ENCODE data around the gene LMO7.
A peak's percentile ranks its signal among the peaks of the same experiment; 100 is the strongest.

LMO7 gene

GRCh38 chr13:75818968-75819225 lies 182.8 kb downstream of the LMO7 start:
- Histone ChIP-seq H3K18ac (ENCODE audit: low read length) (no peak overlapping the region), H4K91ac (ENCODE audit: low read depth, low read length) (no peak overlapping the region), H2BK5ac (ENCODE audit: low read depth, low read length, poor library complexity) (no peak overlapping the region), H2BK120ac (ENCODE audit: insufficient read depth, low read length, poor library complexity) (no peak overlapping the region), H3K79me2 (ENCODE audit: control insufficient read depth, insufficient read depth, low read length, poor library complexity) (no peaks in the 10 kb centered on the region), H4K12ac (ENCODE audit: low read depth, low read length) (no peak overlapping the region), H2BK12ac (ENCODE audit: low read length) (no peak overlapping the region), H3K4me1 (ENCODE audit: control insufficient read depth in 1 of 2, insufficient read depth in 2 of 2, low read length in 2 of 2) (peaks cover 0 to 11% of the 10 kb centered on the region in 2 experiments), H3K36me3 (ENCODE audit: control insufficient read depth in 1 of 2, insufficient read depth in 2 of 2, low read length in 2 of 2) (peaks cover 0 to 4% of the 10 kb centered on the region in 2 experiments), H3K27ac (ENCODE audit: low read depth, low read length) (no peak overlapping the region), H3K4me3 (ENCODE audit: low read depth, low read length) (no peak overlapping the region), H4K8ac (ENCODE audit: low read depth, low read length) (no peak overlapping the region), H2AK5ac (ENCODE audit: low read length) (no peak overlapping the region), H3K14ac (ENCODE audit: low read length) (no peak overlapping the region), H3K79me1 (ENCODE audit: low read length) (no peaks in the 10 kb centered on the region), H3K23ac (ENCODE audit: low read length) (no peak overlapping the region), H2AFZ (ENCODE audit: insufficient read depth, low read length, poor library complexity) (no peak overlapping the region), H3K9ac (ENCODE audit: low read length) (no peak overlapping the region), H3K9me3 (ENCODE audit: insufficient read depth, low read depth, low read length) (no peaks in the 10 kb centered on the region), H3K4me2 (ENCODE audit: low read length) (no peak overlapping the region), H3K4ac (ENCODE audit: low read depth, low read length) (no peak overlapping the region), H3K27me3 (ENCODE audit: insufficient read depth, low read length) (no peaks in the 10 kb centered on the region)
- DNase-seq: no peak
- no CpG with 5 or more reads among the region's 5 CpGs for WGBS (ENCODE audit: extremely low coverage, insufficient coverage, insufficient read length)

- H3K23ac ChIP-seq (ENCODE audit: low read length): no peak overlapping the region
- H3K9ac ChIP-seq (ENCODE audit: low read length): no peak overlapping the region
- H4K8ac ChIP-seq (ENCODE audit: low read depth, low read length): no peak overlapping the region
- no peak overlapping the region for H2BK120ac ChIP-seq (ENCODE audit: insufficient read depth, low read length, poor library complexity)
- H2BK5ac ChIP-seq (ENCODE audit: low read depth, low read length, poor library complexity): no peak overlapping the region
- no peak overlapping the region for H4K12ac ChIP-seq (ENCODE audit: low read depth, low read length)
- no peak overlapping the region for H3K18ac ChIP-seq (ENCODE audit: low read length)
- no peak overlapping the region for H3K4ac ChIP-seq (ENCODE audit: low read depth, low read length)
- no peak overlapping the region for H3K4me2 ChIP-seq (ENCODE audit: low read length)
- no peak overlapping the region for H3K4me3 ChIP-seq (ENCODE audit: low read depth, low read length)
- H3K27me3 ChIP-seq (ENCODE audit: insufficient read depth, low read length): no peaks in the 10 kb centered on the region
- no peaks in the 10 kb centered on the region for H3K9me3 ChIP-seq (ENCODE audit: insufficient read depth, low read depth, low read length)
- peaks cover 0 to 3% of the 10 kb centered on the region in 2 experiments for H3K4me1 ChIP-seq (ENCODE audit: control insufficient read depth in 1 of 2, insufficient read depth in 2 of 2, low read length in 2 of 2)
- no peak overlapping the region for H3K27ac ChIP-seq (ENCODE audit: low read depth, low read length)
- no CpG with 5 or more reads among the region's 4 CpGs for WGBS (ENCODE audit: extremely low coverage, insufficient coverage, insufficient read length)
- H2AK5ac ChIP-seq (ENCODE audit: low read length): no peak overlapping the region
- H3K79me2 ChIP-seq (ENCODE audit: control insufficient read depth, insufficient read depth, low read length, poor library complexity): no peaks in the 10 kb centered on the region
- H3K14ac ChIP-seq (ENCODE audit: low read length): no peak overlapping the region
- no peak overlapping the region for H2AFZ ChIP-seq (ENCODE audit: insufficient read depth, low read length, poor library complexity)
- no peak for DNase-seq
- H2BK12ac ChIP-seq (ENCODE audit: low read length): no peak overlapping the region
- H3K79me1 ChIP-seq (ENCODE audit: low read length): peaks cover 3% of the 10 kb centered on the region
- H3K36me3 ChIP-seq (ENCODE audit: control insufficient read depth in 1 of 2, insufficient read depth in 2 of 2, low read length in 2 of 2): peaks cover 0 to 6% of the 10 kb centered on the region in 2 experiments
- no peak overlapping the region for H4K91ac ChIP-seq (ENCODE audit: low read depth, low read length)
Observed at GRCh38 chr13:75825161-75825560, 189.0 kb downstream of the LMO7 start.

- Histone ChIP-seq H3K23ac (ENCODE audit: low read length) (no peak overlapping the region), H3K27me3 (ENCODE audit: insufficient read depth, low read length) (no peaks in the 10 kb centered on the region), H3K4me1 (ENCODE audit: control insufficient read depth in 1 of 2, insufficient read depth in 2 of 2, low read length in 2 of 2) (peaks cover 0 to 3% of the 10 kb centered on the region in 2 experiments), H2BK120ac (ENCODE audit: insufficient read depth, low read length, poor library complexity) (no peak overlapping the region), H3K79me2 (ENCODE audit: control insufficient read depth, insufficient read depth, low read length, poor library complexity) (no peaks in the 10 kb centered on the region), H3K36me3 (ENCODE audit: control insufficient read depth in 1 of 2, insufficient read depth in 2 of 2, low read length in 2 of 2) (peaks cover 0 to 6% of the 10 kb centered on the region in 2 experiments), H3K9ac (ENCODE audit: low read length) (no peak overlapping the region), H2BK5ac (ENCODE audit: low read depth, low read length, poor library complexity) (no peak overlapping the region), H3K79me1 (ENCODE audit: low read length) (peaks cover 3% of the 10 kb centered on the region), H2AK5ac (ENCODE audit: low read length) (no peak overlapping the region), H4K12ac (ENCODE audit: low read depth, low read length) (no peak overlapping the region), H2AFZ (ENCODE audit: insufficient read depth, low read length, poor library complexity) (no peak overlapping the region), H3K27ac (ENCODE audit: low read depth, low read length) (no peak overlapping the region), H4K8ac (ENCODE audit: low read depth, low read length) (no peak overlapping the region), H3K4me3 (ENCODE audit: low read depth, low read length) (no peak overlapping the region), H2BK12ac (ENCODE audit: low read length) (no peak overlapping the region), H3K14ac (ENCODE audit: low read length) (no peak overlapping the region), H3K18ac (ENCODE audit: low read length) (no peak overlapping the region), H3K9me3 (ENCODE audit: insufficient read depth, low read depth, low read length) (no peaks in the 10 kb centered on the region), H3K4me2 (ENCODE audit: low read length) (no peak overlapping the region), H4K91ac (ENCODE audit: low read depth, low read length) (no peak overlapping the region), H3K4ac (ENCODE audit: low read depth, low read length) (no peak overlapping the region)
- DNase-seq: no peak
- WGBS (ENCODE audit: extremely low coverage, insufficient coverage, insufficient read length): no CpG with 5 or more reads among the region's 2 CpGs
Observed at GRCh38 chr13:75825594-75825993, 189.5 kb downstream of the LMO7 start.

GRCh38 chr13:75826391-75826790 lies 190.3 kb downstream of the LMO7 start:
- Histone ChIP-seq H4K12ac (ENCODE audit: low read depth, low read length) (no peak overlapping the region), H3K4me1 (ENCODE audit: control insufficient read depth in 1 of 2, insufficient read depth in 2 of 2, low read length in 2 of 2) (peaks cover 0 to 3% of the 10 kb centered on the region in 2 experiments), H3K4me2 (ENCODE audit: low read length) (no peak overlapping the region), H3K18ac (ENCODE audit: low read length) (no peak overlapping the region), H3K27me3 (ENCODE audit: insufficient read depth, low read length) (no peaks in the 10 kb centered on the region), H2BK12ac (ENCODE audit: low read length) (no peak overlapping the region), H3K36me3 (ENCODE audit: control insufficient read depth in 1 of 2, insufficient read depth in 2 of 2, low read length in 2 of 2) (peaks cover 0 to 6% of the 10 kb centered on the region in 2 experiments), H2BK5ac (ENCODE audit: low read depth, low read length, poor library complexity) (no peak overlapping the region), H3K27ac (ENCODE audit: low read depth, low read length) (no peak overlapping the region), H3K23ac (ENCODE audit: low read length) (no peak overlapping the region), H3K4ac (ENCODE audit: low read depth, low read length) (no peak overlapping the region), H3K4me3 (ENCODE audit: low read depth, low read length) (no peak overlapping the region), H3K9me3 (ENCODE audit: insufficient read depth, low read depth, low read length) (peaks cover under 1% of the 10 kb centered on the region), H2BK120ac (ENCODE audit: insufficient read depth, low read length, poor library complexity) (no peak overlapping the region), H4K91ac (ENCODE audit: low read depth, low read length) (no peak overlapping the region), H4K8ac (ENCODE audit: low read depth, low read length) (no peak overlapping the region), H3K79me1 (ENCODE audit: low read length) (peaks cover 3% of the 10 kb centered on the region), H3K79me2 (ENCODE audit: control insufficient read depth, insufficient read depth, low read length, poor library complexity) (no peaks in the 10 kb centered on the region), H3K9ac (ENCODE audit: low read length) (peak overlapping the region; percentile 57), H2AK5ac (ENCODE audit: low read length) (no peak overlapping the region), H3K14ac (ENCODE audit: low read length) (no peak overlapping the region), H2AFZ (ENCODE audit: insufficient read depth, low read length, poor library complexity) (no peak overlapping the region)
- no CpG with 5 or more reads among the region's 5 CpGs for WGBS (ENCODE audit: extremely low coverage, insufficient coverage, insufficient read length)
- DNase-seq: no peak

Measured in trophoblast cell (in vitro differentiated cells and primary cell).